CD4-positive, alpha-beta T cell treated with Interleukin-15 for 1 hour (primary cell): ENCODE measurements around the gene SBF1.
A peak's percentile ranks its signal among the peaks of the same experiment; 100 is the strongest.

Experiments used
- DNase-seq: peaks from one replicate; pipeline ENCODE4 v3.0.0-alpha.2; 2020

SBF1 gene

DNA sequence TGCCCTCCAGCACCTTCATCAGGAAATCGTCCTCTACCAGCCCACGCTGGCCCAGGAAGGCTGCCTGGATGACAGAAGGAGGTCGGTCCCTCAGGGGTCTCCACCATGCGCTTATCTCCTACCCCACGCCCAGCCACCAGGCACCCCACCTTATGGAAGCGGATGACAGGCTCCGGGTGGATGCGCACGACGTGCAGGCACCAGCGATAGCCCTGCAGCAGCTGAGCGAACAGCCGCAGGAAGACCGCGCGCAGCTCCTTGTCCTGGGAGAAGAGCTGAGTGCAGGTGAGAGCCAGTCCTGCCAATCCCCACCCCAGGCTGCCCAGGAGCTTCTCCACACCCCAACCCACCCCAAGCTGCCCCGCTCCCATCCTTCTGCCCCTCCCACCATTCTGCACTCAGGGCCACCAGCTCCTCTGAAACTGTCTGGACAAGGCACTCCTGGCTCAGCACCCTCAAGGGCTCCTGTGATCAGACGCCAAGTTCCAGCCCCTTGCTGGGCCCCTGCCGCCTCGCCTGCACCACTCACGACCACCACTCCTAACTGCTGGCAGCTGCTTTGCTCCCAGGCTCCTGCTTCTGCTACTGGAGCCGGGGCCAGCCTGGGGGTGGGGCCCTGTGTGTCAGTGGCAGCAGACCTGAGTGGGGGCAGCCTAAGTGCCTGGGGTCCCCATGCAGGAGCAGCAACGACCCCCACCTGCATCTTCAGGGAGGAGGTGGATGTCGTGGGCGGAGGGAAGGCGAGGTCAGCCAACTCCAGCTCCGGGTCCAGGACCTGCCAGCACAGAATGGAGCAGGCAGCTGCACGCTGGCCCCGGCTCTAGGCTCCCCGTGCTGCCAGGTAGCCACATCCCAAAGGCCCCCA is 9.5 kb downstream of the SBF1 start:
- DNase-seq: no peak

DNA sequence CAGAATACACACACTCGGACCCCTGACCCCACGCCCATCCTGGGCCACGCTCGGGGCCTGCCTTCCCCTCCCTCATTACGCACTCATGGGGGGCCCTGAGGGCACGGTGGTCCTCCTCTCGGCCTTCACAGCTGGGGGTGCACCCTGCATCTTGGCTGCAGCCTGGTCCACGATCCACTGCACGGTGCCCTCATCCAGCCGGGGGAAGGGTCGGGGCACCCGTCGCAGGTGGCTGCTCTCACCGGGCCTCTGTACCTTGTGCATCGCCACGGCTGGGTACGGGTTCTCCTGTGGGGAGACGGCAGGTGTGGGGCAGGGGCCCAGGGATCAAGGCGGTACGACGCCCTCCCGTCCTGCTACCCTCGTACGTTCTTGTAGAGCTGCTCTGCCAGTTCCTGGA is 10.4 kb downstream of the SBF1 start:
- DNase-seq: no peak

DNA sequence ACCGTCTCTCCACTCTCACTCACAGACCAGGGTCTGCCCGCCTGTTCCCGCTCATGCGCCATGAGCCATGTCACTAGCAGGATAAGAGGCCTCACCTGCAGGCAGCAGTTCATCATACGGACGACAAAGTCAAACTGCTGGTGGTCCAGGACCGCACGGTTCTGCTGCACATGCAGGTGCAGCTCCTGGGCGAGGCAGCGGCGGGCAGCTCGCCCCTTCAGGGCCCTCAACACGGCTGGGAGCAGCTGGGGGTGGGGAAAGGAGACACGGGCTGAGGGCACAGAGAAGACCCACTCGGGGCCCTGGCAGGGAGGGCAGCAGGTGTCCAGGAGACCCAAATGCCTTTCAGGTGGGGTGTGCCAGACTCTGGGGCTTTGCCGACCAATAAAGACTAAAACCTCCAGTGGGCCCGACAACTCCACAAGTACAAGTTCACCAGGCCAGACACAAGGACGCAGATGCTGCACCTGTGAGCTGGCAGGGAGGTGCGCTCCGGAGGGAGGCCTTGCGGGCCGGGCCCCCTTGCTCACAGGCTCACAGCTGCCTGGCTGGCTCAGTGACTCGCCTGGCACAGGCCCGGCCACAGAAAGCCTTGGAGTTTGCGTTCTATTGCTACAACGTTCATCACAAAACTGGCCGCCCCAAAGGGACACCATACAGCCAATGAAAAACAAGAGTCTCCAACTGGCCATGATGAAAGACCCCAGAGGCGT is 11.5 kb downstream of the SBF1 start:
- no peak for DNase-seq

DNA sequence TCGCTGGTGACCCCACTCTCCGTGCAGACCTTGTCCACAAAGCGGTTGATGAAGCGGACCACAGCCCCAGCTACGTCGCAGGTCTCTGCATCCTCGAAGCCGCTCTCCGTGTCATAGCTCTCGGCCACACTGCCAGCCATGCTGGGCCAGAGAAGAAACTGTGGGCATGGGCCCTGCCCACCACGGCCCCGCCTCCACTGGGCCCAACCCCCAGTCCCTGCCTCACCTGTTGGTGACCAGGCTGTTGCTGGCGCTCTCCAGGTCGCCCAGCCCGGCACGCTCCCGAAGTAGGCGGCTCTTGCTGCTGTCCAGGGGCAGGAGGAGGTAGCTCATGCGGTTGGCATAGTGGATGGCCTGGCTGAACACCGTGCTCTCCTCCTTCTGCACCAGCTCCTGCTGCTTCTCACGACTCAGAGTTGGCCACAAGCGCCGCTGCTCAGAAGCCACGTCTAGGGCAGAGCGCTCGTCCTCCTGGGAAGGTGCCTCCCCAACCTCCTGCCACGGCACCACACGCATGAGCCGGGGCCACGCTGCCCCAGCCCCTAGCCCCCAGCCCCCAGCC is 12.8 kb downstream of the SBF1 start:
- no peak for DNase-seq

DNA sequence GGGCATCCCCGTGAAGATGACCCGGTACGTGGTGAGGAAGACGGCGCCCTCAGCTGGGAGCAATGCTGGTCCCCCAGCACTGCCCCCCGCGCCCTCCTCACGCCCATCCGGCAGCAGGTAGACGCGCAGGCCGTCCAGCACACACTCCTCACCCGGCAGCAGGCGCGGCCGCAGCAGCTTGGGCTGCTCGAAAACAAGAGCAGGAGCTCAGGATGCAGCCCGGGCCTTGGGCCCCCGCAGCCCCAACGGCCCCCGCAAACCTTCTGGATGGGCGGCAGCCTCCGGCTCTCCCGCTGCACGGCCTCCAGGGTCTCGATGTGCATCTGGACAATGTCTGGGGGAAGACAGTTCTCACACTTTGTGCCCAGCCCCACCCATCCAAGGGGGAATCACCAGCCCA is 13.3 kb downstream of the SBF1 start:
- DNase-seq: no peak

DNA sequence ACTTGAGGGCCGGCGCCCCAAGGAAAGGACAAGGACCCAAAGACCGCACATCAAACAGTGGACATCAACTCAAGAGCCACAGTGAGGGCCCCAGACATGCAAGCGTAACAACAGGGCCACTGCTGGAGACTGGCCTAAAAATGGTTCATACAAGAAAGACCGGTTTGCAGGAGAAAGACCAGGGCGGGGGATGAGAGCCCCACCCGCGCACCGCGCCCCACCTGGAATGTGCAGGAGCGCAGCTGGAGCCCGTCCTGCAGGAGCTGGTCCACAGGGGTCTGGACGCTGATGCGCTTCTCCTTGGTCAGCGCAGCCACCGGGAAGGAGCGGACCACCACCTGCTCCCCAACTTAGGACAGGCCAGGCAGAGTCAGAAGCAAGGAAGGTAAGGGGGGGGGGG is 13.9 kb downstream of the SBF1 start:
- no peak for DNase-seq

DNA sequence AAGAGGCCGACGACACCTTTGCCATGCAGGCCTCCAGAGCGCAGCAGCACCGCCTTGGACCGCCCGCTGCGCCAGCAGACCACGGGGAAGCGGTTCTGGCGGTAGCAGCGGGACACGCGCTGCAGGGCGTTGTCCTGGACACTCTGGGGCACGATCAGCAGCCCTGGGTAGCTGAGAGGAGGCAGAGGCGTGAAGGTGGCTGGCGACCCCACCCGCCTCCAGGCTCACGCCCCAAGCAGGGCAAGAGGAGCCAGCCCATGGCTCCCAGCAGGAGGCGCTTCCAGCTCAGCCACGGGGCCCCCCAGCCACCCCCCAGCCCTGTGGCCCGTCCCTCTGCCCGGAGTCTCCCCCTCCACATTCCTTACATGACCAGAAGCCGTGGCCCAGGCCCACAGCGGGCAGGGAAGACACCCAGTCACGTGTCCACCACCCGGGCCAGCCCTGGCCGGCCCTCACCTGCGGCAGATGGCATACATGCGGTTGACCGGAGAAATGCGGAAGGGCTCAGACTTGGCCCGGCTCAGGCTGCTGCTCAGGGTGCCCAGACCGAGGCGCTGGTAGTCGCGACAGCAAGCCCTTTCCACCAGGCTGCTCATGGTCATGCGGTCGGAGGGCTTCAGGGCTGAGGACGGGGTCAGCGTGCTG is 15.2 kb downstream of the SBF1 start:
- no peak for DNase-seq

DNA sequence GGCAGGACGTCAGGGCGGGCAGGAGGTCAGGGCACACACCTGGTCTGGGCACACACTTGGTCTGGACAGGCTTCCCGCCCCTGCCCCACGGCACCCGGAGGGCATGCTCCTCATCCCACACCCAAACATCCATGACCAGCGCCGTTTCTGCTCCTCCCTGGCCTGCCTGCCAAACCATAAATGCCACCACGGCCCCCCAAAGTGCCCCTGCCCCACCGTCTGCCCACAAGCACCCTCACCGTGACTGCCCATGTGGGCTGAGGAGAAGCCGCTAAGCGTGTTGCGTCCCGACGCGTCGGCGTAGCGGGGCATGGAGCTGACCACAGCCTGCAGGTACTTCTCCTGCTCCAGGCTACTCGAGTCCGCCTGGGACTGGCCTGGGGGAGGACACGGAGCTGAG is 15.8 kb downstream of the SBF1 start:
- DNase-seq: no peak

DNA sequence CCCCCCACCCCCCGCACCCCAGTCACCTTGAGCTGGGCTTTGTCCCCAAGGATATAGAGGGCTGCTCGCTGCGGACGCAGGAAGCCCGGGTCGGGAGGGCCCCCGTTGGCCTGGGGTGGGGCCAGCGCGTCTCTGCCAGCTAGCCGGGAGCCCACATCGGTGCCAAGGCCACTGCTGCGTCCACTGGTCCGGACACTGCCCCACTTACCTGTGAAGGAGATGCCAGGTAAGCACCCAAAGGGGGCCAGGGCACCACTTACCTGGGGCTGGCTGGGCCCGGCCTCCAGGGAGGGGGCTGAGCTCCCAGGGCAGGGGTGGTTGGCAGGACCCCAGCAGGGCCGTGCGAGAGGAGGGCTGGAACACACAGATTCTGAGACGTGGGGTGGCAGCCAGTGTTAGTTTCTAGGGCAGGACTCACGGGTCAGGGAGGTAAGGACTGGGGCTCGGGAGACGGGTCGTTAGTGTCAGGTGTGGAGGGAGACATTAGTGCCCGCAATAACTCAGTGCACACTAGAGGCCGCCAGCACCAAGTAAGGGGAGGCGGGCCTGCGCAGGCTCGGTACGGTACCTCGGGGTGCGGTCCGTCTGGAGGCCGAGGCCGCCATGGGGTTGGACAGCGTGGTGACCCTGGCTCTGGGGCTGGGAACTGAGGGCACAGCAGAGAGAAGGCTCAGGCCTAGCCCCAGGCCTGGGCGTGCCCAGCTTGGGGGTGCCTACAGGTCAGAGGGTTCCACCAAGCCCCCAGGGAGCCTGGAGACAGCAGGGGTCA is 18.2 kb downstream of the SBF1 start:
- DNase-seq: no peak

DNA sequence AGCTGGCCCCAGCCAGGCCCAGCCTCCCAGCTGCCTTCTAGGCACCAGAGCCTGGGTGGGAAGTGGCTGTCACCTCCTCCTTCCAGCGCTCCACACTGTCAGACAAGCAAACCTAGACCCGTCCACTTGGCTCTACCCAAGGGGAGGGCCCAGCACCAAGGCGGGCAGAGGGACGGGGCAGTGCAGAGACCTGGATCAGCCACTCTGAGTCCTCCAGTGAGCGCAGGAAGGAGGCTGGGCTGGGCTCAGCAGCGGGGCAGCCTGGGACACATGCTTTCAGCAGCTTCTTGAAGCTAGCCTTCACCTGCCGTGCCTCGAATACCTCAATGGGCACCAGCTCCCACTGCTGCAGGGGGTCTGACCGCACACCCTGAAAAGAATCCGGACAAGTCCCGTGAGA is 18.8 kb downstream of the SBF1 start:
- no peak for DNase-seq

DNA sequence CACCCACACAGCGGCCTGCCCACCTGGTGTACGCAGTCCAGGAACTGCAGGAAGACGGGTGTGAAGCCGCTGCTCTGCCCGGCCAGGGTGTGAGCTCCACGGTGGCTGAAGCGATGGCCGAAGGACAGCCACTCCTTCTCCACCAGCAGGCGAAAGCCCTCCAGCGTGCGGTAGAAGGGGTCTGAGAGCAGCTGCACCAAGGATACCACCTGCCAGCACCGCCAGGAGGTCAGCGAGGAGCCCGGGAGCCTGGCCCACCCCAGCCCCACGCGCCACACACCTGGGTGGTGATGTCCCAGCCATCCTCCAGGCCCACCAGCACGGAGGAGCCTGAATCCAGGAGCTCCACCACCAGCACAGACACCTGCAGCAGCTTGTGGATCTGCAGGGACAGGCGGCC is 19.6 kb downstream of the SBF1 start:
- DNase-seq: no peak

DNA sequence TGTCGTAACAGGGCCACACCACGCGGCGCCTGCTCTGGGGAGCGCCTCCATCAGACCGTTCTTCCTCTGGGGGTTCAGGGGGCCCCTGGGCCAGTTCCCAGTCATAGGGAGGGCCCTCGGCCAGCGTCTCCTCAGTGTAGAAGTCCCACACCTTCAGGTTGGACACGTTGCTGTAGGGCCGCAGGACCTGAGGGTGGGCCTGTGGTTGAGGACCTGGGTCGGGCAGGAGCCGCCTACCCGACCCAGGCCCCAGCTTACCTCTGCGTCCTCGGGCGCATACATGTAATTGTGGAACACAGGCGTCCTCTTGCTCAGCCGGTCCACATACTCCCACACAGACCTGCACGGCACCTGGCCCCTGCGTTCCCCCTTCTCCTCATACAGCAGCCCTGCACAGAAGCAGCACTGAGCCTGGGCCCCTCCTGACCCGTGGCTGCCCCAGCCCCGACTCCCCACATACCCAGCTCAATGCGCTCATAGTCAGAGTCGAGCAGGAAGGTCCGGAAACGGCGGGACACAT is 20.2 kb downstream of the SBF1 start:
- no peak for DNase-seq

DNA sequence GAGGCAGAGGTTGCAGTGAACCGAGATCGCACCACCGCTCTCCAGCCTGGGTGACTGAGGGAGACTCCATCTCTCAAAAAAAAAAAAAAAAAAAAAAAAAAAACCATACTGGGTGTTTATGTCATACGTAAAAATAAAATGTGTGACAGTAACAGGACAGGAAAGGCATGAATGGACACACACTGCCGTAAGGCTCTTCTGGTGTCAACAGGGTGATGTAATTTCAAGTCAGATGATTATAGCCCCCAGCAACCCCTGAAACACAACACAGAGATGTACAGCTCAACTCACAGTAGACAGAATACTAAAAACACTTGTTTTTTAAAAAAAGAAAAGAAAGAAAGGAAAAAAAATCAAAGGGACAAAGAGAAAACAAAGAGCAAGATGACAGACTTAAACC is 22.2 kb downstream of the SBF1 start:
- DNase-seq: no peak

DNA sequence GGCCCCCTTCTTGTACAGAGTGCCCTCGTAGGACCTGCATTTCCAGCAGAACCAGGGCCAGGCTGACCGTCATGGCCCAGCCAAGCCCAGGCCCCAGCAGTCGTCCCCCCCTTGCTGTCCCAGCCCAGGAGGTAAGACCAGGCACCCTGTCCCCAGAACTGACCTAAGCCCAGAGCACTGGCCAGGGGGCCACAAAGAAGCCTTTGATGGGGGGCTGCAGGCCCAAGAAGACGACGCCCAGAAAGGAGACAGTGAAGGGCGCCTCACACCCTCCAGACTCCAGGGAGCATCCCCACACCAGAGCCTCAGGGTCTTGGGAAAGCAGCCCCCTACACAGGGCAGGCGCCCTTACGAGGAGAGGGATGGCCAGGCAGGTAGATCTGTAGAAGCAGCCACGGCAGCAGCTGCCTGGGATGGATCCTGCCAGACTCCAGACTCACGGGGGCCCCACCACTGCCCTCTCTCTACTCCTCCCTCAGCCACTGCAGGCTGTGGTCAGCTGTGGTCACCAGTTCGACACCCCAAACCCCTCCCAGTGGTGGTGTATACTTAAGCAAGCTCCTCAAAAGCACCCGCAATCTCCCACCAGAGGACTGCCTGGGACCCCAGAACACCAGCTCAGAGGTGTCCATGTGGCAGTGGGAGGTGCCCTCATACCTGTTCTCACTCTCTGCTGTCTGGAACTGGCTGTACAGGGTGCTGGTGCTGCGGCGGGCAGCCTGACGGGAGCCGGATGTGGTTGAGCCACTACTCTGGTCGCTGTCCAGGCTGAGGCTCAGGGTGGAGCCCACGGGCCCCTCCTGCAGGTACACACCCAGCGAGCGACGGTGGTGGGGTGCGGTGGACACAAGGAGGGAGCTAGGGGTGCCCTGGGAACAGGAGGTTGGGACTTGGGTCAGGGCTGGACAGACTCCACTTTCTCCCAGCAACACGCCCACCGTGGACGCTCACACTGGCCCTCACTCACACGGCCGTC is 27.0 kb downstream of the SBF1 start:
- DNase-seq: no peak

DNA sequence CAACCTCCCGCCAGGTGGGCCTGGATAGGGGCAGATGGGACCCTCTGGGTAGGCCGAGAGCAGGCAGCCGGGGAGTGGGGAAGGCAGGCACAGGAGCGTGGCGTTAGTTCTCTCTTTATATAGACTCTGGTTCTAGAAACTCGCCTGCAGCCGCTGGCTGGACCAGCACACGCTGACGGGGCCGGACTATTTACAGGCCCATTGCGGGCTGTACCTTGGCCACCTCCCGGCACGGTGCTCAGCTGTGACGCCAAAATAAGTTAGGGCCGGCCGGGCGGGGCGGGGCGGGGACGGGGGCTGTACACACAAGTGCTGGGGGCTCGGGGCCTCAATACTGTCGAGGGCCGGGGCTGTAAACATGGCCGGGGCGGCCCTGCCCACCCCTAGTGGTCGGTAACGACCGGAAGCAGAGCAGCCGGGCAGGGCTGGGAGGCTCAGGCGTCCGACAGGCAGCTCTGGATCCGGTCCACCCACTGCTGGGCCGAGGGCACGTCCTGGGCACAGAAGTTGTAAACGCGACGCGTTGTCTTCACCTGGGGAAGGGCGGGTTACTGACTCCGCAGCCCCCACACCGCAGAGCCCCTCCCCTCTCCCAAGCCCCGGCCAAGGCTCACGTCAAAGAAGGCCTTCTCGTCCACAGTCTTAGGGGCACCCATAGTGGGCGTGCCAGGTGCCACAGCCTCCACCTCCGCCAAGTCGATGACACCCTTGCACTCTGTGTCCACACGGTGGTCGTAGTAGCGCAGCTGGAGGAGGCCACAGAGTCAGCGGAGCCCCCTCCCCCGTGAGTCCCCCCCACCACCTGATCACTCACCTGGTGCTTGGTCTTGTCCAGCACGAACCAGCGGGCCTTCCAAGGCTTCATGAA is 27.9 kb downstream of the SBF1 start:
- no peak for DNase-seq

DNA sequence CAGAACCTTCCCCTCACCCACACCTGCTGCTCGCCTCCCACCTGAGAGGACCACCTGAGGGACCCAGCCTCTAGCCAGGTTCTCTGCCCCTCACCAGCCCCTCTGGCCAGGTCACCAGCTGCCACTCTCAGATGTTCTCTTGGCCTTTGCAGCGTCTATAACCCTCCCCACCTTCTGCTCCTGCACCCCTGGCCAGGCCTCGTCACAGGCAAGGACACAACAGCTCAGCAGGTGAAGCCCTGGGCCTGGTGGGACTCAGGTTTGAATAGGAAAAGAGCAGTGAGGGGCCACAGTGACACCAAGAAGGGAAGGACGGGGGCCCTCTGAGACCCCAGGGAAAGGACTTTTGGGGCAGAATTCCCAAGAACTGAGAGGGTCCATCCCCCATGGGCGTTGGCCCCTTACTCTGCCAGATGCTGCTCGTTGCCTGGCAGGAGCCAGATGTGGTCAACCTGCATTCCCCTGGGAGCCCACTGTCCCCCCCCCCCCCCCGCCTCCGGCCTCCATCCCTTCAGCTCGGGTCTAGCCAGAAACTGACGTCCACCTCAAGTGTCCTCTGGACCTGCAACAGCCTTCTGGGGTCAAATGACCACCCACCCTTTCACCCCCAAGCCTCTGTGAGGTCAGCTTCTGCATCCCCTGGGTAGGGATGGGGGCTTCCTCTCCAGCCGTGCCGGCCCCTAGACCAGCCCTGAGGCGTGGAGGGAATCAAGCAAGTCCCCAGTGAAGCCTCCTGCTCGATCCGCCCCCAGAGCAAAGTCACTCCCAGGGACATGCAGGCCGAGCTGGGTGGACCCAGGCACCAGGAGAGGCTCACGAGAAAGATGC is 28.7 kb downstream of the SBF1 start:
- peak; percentile 5 for DNase-seq

DNA sequence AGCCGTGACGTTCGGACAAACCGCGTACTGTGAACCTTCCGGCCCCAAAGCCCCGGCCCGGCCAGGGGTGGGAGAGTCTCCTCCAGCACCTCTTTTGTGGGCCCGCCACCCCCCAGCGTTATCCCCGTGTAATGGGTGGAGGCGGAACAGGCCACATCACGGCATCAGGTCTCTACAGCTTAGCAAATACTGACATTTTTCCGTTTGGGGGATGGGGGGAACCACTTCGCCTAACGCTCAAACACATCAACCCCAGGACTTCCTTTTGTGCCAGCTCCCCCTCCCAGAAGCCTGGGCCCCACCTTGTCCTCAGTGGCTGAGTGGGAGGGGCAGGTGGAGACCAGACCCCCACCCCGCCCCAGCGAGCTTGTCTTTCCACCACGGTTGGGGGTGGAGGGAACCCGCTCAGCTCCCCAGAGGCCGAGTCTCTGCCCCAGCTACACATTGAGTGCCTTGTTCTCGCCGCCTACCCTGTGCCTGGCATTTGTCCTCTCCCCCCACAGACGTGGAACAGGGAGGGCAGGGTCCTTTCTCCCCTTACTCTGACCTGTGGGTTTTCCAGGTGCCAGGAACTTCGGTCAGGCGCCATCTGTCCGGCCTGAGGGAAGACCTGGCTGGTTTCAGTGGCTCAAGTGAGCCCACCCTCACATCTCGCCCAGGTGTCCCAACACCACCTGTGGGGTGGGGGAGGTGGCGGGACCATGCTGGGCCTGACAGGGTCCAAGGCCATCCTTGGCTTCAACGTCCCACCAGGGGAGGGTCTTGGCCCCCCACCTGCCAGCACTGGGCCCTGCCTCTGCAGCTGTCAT is 29.6 kb downstream of the SBF1 start:
- peak; percentile 42 for DNase-seq

DNA sequence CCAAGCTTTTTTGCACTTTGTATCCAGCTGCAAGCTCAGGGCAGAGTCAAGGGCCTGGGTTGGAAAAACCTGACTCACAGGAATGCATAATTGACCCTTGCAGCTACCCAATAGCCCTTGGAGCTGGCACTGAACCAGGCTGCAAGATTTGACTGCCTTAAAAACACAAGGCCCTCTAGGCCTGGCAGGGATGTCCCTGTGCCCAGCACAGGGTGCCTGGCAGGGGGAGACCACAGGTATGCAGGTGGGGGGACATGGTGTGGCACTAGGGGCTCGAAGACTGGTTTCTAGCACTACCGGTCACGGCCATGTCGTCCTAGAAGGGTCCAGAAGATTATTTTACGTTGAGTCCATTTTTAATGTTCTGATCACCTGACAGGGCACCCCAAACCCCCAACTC is 30.2 kb downstream of the SBF1 start:
- no peak for DNase-seq
